Measurements from ENCODE around the gene MORF4L1.

GRCh38 chr15:78838489-78838888, 34.2 kb upstream of the MORF4L1 start:
- TF ChIP-seq CTCF (IDR thresholded peaks at IDR 0.05) (no peak), POLR2A (IDR thresholded peaks at IDR 0.05) (no peak)
